ENCODE measurements around the gene KLK10. TPM values are rescaled to one million over a fixed set of nuclear protein-coding genes. Genes with fewer than 3 reads are reported as not detected.
"Not testable (repeated sequence)": the region's sequence is repeated elsewhere in the genome, so short reads cannot be mapped to it uniquely, and the experiment has no call there.

KLK10 gene
- total and polyA plus RNA-seq, 11 donors: 0.12 to 4.0 (median 0.35) TPM; not detected in 5

DNA sequence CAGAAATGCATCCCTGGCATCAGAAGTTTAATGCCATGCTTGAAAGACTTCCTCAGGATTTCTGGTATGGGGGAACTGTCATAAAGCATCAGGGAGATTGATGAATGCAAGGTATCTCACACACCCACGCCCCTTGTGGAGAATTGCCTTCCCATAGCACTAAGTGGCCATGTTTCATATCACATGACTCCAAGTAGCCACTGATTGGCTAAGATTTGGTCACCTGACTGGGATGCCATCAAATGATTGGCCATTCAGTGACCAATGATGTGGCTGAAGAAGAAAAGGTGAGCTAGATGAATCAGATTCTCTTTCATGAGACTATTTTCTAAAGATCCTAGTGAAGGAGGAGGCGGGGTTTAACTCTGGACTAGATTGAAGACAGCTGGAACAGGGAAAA, 25.4 kb downstream of the KLK10 start:
- Histone ChIP-seq H3K36me3 (no peaks in the 10 kb centered on the region), H3K27ac (no peak overlapping the region), H3K4me1 (no peaks in the 10 kb centered on the region), H3K27me3 (peaks cover 0 to 25% (median 9%) of the 10 kb centered on the region in 9 donors), H3K9me3 (no peaks in the 10 kb centered on the region), H3K4me3 (no peak overlapping the region)
- DNase-seq (no peak), ATAC-seq (no peak)
- 68 to 82% (median 76%) methylated on average over 2 of the region's 2 CpGs for WGBS, 4 donors
- intact Hi-C loops (cut with DNase I): no loop called here
- TF ChIP-seq, protein P1, sequence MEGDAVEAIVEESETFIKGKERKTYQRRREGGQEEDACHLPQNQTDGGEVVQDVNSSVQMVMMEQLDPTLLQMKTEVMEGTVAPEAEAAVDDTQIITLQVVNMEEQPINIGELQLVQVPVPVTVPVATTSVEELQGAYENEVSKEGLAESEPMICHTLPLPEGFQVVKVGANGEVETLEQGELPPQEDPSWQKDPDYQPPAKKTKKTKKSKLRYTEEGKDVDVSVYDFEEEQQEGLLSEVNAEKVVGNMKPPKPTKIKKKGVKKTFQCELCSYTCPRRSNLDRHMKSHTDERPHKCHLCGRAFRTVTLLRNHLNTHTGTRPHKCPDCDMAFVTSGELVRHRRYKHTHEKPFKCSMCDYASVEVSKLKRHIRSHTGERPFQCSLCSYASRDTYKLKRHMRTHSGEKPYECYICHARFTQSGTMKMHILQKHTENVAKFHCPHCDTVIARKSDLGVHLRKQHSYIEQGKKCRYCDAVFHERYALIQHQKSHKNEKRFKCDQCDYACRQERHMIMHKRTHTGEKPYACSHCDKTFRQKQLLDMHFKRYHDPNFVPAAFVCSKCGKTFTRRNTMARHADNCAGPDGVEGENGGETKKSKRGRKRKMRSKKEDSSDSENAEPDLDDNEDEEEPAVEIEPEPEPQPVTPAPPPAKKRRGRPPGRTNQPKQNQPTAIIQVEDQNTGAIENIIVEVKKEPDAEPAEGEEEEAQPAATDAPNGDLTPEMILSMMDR (IDR thresholded peaks at IDR 0.05): no peak
- no peak for TF ChIP-seq POLR2A (IDR thresholded peaks at IDR 0.05)

DNA sequence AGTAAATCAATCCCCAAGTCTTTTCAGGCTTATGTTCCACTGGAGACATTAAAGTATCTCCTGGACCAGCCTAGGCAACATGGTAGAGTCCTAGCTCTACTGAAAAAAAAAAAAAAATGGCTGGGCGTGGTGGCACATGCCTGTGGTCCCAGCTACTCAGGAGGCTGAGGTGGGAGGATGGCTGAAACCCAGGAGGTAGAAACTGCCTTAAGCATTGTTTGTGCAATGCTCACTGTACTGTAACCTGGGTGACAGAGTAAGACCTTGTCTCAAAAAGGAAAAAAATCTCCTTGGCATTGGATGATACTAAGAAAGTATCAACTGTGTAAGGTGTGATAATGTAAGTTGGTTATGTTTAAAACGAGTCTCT, 26.9 kb downstream of the KLK10 start:
- no peaks in the 10 kb centered on the region for H3K4me1 ChIP-seq
- H3K4me3 ChIP-seq: no peak overlapping the region
- intact Hi-C loops (cut with DNase I): no loop called here
- TF ChIP-seq, protein P1 (IDR thresholded peaks at IDR 0.05): no peak
- H3K9me3 ChIP-seq: no peaks in the 10 kb centered on the region
- ATAC-seq: no peak
- peaks cover 0 to 20% (median 5%) of the 10 kb centered on the region in 9 donors for H3K27me3 ChIP-seq
- no peaks in the 10 kb centered on the region for H3K36me3 ChIP-seq
- 57 to 66% (median 59%) methylated on average over 2 of the region's 2 CpGs for WGBS, 4 donors
- H3K27ac ChIP-seq: no peak overlapping the region
- no peak for DNase-seq

DNA sequence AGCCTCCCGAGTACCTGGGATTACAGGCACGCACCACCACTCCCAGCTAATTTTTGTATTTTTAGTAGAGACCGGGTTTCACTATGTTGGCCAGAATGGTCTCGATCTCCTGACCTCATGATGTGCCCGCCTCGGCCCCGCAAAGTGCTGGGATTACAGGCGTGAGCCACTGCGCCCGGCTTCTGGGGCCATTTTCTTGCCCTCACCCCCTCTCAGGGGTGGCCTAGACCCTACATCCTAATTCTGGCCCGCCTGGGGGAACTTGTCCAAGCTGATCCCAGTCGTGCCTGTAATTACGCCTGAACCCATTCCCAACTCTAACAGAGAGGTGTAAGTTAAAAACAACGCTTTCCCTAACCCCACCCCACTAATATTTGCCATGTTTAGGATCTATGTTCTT, 35.1 kb downstream of the KLK10 start:
- peaks cover 0 to 29% (median 11%) of the 10 kb centered on the region in 9 donors for H3K27me3 ChIP-seq
- 82 to 88% (median 84%) methylated on average over 14 of the region's 14 CpGs for WGBS, 4 donors
- H3K36me3 ChIP-seq; H3K4me3 ChIP-seq; H3K27ac ChIP-seq; H3K4me1 ChIP-seq; intact Hi-C loops (cut with DNase I); ATAC-seq; H3K9me3 ChIP-seq; DNase-seq: not testable (repeated sequence)

DNA sequence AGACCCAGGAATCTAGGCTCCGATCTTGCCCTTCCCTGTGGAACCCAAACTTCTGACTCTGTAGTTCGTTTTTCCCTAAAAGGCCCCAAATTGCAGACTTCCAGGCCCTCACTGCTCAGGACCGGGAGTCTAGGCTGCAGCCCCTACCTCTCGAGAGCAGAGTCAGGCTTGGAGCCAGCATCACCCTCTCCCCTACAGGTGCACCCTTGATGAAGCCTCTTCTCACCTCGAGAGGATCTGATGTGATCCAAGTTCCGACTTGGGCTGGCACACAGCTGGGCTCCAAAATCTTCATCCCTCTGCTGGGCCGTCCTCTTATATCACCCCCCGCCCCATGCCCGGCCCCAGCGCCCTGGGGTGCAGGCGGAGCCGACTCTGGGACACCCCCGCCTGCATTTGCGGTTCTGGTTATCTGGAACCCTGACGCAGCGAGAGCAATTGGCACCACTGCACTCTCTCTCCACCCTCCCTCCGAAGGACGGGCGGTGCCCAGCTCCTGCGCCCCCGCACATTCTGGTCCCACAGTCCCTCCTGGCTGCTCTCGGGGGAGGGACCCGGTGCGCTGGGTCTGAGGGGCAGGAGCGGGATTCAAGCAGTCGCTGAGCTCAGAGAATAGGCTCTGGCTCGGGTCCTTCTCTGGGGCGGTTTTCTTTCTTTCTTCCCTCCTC, 35.8 kb downstream of the KLK10 start, which contains the start of gene KLK7:
Gene KLK7, minus strand, starts transcription at position 293 of the 668 bp plus-strand sequence. CDS start 1,518 bp downstream, outside the sequence.
- intact Hi-C loops (cut with DNase I): no loop called here
- H3K27me3 ChIP-seq: peaks cover 0 to 24% (median 11%) of the 10 kb centered on the region in 9 donors
- peaks cover 0 to 2% (median 0%) of the 10 kb centered on the region in 12 donors for H3K9me3 ChIP-seq

More for the DNA sequence above, 35.8 kb downstream of the KLK10 start, which contains the start of gene KLK7:
- 14 to 20% (median 17%) methylated on average over 23 to 28 of the region's 28 CpGs for WGBS, 4 donors
- Histone ChIP-seq H3K4me1 (no peaks in the 10 kb centered on the region), H3K27ac (no peak within 1 kb of the TSS), H3K36me3 (no peaks in the 10 kb centered on the region), H3K4me3 (no peak within 1 kb of the TSS)
- TF ChIP-seq, protein P1 (IDR thresholded peaks at IDR 0.05): no peak
- no peak for TF ChIP-seq POLR2A (IDR thresholded peaks at IDR 0.05)
- DNase-seq: no peak
- no peak for ATAC-seq

Data from heart left ventricle (tissue), 16 donors.